Mucosa of descending colon (tissue), 3 donors: ENCODE data around the gene PLSCR4. TPM values are rescaled to one million over a fixed set of nuclear protein-coding genes. Genes with fewer than 3 reads are reported as not detected.

ENCODE experiments used
- ATAC-seq: fragments of 200-7000 bp; cut with Tn5 transposase; one replicate; pipeline ENCODE4 v1.9.1; 2020; ENCODE audit warnings: mild to moderate bottlenecking, moderate library complexity
- DNase-seq, 3 donors: peaks; one replicate each; pipeline ENCODE4 v3.0.0-alpha.2; 2020
- H3K36me3 ChIP-seq: fragments of 200-600 bp; one replicate; pipeline ENCODE4 v1.8.0; 2021; ENCODE audit warnings: low read depth, mild to moderate bottlenecking
- H3K4me1 ChIP-seq: fragments of 200-600 bp; one replicate; pipeline ENCODE4 v1.8.0; 2021; ENCODE audit warnings: low read depth, mild to moderate bottlenecking
- H3K4me3 ChIP-seq: fragments of 200-600 bp; one replicate; pipeline ENCODE4 v1.8.0; 2021; ENCODE audit warnings: mild to moderate bottlenecking
- H3K9me3 ChIP-seq: fragments of 200-600 bp; one replicate; pipeline ENCODE4 v1.8.0; 2021; ENCODE audit warnings: mild to moderate bottlenecking
- intact Hi-C, 2 donors: fragments of 100-400 bp; cut with DNase I in 1 of 2; cut with micrococcal nuclease in 1 of 2; formaldehyde crosslinking; loops; one replicate each; pipeline versions ENCODE4 v1.11.0 to v1.11.1; 2022; cut with DNase I, micrococcal nuclease
- total RNA-seq, 3 donors: library from RNA; stranded (reverse); fragmentation: NEBNext Ultra II Directional in 2 of 3; extraction: Animal tissue kit (Norgen Biotek cat#: 25700) in 2 of 3; gene quantifications; one replicate each; pipeline versions ENCODE4 v1.2.1 to v1.2.4, GENCODE V29; 2021 to 2023
- TF ChIP-seq, protein P1 (sequence below): fragments of 200-600 bp; IDR thresholded peaks from one replicate; pipeline ENCODE4 v1.8.0; 2022; ENCODE audit warnings: antibody characterized with exemption, mild to moderate bottlenecking
- donor health status: DM: no; HTN: no; CAD: no; lungs with moderate emphysema.
- donor health status: DM: no; HTN: no; CAD: no.
- donor health status: DM: no; HTN: yes; CAD: no.

Gene PLSCR4
- total RNA-seq, 3 donors from 2014 or later = 45.3 to 72.7 (median 64.0) TPM

DNA sequence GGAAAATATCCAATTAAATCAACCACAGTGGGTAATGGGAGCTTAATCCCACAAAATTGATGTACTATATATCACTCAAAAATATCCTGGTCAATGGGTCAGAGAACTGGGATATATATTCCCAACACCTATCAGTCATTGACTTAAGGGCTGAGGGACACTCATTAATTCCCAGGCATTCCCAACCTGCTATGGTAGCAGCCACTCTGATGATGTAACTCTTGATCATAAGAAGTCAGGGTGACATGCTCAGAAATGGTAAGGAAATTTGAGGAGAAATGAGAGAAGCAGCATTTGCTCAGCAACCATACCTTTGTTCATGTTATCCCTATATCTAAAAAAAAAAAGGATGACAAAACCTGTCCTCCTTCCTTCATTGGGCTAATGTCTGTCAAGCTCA, 86.8 kb downstream of the PLSCR4 start:
- TF ChIP-seq, protein P1, sequence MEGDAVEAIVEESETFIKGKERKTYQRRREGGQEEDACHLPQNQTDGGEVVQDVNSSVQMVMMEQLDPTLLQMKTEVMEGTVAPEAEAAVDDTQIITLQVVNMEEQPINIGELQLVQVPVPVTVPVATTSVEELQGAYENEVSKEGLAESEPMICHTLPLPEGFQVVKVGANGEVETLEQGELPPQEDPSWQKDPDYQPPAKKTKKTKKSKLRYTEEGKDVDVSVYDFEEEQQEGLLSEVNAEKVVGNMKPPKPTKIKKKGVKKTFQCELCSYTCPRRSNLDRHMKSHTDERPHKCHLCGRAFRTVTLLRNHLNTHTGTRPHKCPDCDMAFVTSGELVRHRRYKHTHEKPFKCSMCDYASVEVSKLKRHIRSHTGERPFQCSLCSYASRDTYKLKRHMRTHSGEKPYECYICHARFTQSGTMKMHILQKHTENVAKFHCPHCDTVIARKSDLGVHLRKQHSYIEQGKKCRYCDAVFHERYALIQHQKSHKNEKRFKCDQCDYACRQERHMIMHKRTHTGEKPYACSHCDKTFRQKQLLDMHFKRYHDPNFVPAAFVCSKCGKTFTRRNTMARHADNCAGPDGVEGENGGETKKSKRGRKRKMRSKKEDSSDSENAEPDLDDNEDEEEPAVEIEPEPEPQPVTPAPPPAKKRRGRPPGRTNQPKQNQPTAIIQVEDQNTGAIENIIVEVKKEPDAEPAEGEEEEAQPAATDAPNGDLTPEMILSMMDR = no peak
- H3K4me3 ChIP-seq = no peak overlapping the region
- H3K9me3 ChIP-seq = no peaks in the 10 kb centered on the region
- H3K4me1 ChIP-seq = peaks cover 11% of the 10 kb centered on the region
- intact Hi-C loops = no loop called here
- H3K36me3 ChIP-seq = no peaks in the 10 kb centered on the region
- ATAC-seq (no peak), DNase-seq (no peak)

DNA sequence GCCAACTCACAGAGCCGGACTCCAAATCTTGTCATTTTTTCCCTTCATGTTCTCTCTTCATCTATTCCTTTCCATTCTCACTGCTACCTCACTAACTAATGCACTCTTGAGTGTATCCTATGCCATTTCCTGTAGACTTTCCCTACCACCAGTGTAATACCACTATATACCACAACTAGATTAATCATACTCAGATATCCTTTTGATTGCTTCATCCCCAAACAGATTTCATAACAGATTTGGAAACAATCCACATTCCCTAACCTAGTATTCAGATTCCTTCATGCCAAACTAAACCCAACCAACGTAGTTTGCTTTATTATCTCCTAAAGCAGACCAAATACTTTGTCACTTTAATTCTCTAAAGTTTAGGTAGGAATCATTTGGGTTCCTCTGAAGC, 87.3 kb downstream of the PLSCR4 start:
- H3K36me3 ChIP-seq = no peaks in the 10 kb centered on the region
- intact Hi-C loops = no loop called here
- ATAC-seq = no peak
- no peak overlapping the region for H3K4me3 ChIP-seq
- no peak for DNase-seq
- peaks cover 11% of the 10 kb centered on the region for H3K4me1 ChIP-seq
- TF ChIP-seq, protein P1 = no peak
- no peaks in the 10 kb centered on the region for H3K9me3 ChIP-seq

DNA sequence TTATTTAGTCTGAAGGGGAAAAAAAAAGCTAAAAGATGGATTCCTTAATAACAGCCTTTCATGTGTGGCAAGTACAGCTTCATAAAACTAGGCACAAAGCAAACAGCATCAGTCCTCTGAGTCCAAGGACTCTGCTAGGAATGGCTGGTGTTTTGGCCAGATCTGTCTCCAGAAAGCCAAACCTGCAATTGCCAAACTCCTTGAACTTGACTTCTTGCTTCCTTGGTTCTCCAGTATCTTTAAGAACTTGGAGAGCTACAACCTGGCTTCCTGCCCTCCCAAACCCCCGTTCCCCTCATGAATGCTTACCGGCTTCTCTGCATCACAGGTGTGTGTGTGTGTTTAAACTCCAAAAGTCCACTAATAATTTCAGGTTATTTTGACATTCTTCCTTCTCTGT, 88.3 kb downstream of the PLSCR4 start:
- DNase-seq (no peak), ATAC-seq (no peak)
- no peaks in the 10 kb centered on the region for H3K9me3 ChIP-seq
- intact Hi-C loops = no loop called here
- TF ChIP-seq, protein P1 = no peak
- H3K4me3 ChIP-seq = no peak overlapping the region
- H3K36me3 ChIP-seq = no peaks in the 10 kb centered on the region
- peaks cover 15% of the 10 kb centered on the region for H3K4me1 ChIP-seq

DNA sequence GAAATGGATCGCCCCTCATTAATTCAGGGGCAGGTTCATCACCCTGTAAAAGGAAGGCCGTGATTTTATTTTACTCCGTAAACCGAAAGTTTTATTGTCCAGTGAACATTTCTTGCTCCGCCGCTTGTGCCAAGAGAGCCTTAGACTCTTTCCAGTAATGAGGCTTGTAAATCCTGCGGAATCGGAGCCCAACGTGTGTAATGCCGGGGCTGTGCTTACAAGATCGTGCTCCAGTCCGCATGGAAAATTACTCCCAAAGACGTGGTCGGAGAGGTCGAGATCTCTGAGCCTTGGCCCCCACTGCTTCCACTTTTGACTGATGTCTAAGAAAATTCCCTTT, 89.3 kb downstream of the PLSCR4 start:
- Histone ChIP-seq H3K4me1 (peaks cover 19% of the 10 kb centered on the region), H3K4me3 (peak overlapping the region; percentile 61), H3K9me3 (no peaks in the 10 kb centered on the region), H3K36me3 (no peaks in the 10 kb centered on the region)
- intact Hi-C loops = no loop called here
- ATAC-seq = peak; percentile 28
- DNase-seq = peak; percentile 45 to 72 (median 56)
- TF ChIP-seq, protein P1 = no peak

DNA sequence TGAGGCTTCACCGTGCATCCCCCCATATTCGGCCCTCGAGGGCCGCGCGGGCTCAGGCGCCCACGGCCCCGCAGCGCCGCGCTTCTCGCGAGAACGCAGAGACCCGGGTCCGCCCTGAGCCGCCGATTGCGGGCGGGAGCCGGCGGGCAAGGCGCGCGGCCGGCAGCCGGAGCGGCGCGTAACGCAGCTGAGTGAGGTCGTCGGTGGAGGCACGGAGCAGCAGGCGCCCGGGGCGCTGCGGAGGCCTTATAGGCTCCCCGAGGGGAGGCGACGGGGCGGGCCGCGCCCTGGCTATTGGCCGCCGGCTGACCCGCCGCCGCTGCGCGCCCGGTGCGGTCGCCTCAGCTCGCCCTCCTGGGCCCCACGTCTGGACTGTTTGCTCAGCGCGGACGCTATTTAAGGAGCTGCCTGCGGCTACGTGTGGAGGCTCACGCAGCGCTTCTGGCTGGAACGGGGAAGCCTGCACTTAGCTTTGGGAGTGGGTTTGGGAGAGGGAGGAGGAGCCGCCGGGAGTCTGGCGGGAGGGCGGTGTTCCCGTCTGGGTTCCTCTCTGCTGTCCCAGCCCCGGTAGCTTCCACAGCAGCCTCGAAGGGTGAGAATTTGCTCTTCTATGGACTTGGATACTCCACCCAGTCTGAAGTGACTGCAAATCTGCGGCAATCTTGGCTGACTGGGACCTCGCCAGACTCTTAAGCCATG, 89.8 kb downstream of the PLSCR4 start, which contains the start of gene PLOD2:
Gene PLOD2 (minus strand): TSS at position 221 of the 699 bp plus-strand sequence. CDS start 195 bp downstream, at position 26.
- peak within 1 kb of the TSS; percentile 61 for H3K4me3 ChIP-seq
- TF ChIP-seq, protein P1 = no peak
- intact Hi-C loops = no loop called here
- ATAC-seq (peak; percentile 89), DNase-seq (peak; percentile 72 to 87 (median 83))
- H3K36me3 ChIP-seq = no peaks in the 10 kb centered on the region
- H3K9me3 ChIP-seq = no peaks in the 10 kb centered on the region
- peaks cover 19% of the 10 kb centered on the region for H3K4me1 ChIP-seq
